ENCODE data around the gene ANKRD13C. TPM values are rescaled to one million over a fixed set of nuclear protein-coding genes. Genes with fewer than 3 reads are reported as not detected.

The ANKRD13C gene
- total and polyA plus RNA-seq, 2 of the 4 experiments (the other 2 are of a cell fraction): 8.3 to 10.9 TPM

GRCh38 chr1:70293186-70293843 lies 61.2 kb downstream of the ANKRD13C start:
- Histone ChIP-seq H4K5ac (ENCODE audit: low read depth, low read length) (no peak overlapping the region), H3K18ac (ENCODE audit: low read depth, low read length) (no peak overlapping the region), H2BK20ac (ENCODE audit: low read depth, low read length) (no peak overlapping the region), H3K79me1 (ENCODE audit: low read depth in 1 of 2, low read length in 2 of 2) (peaks cover 4 to 13% of the 10 kb centered on the region in 2 experiments; a peak in 3 of 4 replicates), H2AK5ac (ENCODE audit: low read depth, low read length) (no peak overlapping the region), H3K27ac (ENCODE audit: insufficient read depth, low read length) (no peak overlapping the region), H3K27me3 (ENCODE audit: control insufficient read depth, insufficient read depth, low read length) (no peaks in the 10 kb centered on the region), H3K56ac (ENCODE audit: extremely low read depth, insufficient read depth, low read length) (no peak overlapping the region), H3K23ac (ENCODE audit: low read depth, low read length) (no peak overlapping the region), H3K4me2 (ENCODE audit: low read depth, low read length) (no peak overlapping the region), H3K4me1 (ENCODE audit: control insufficient read depth, insufficient read depth, low read length) (peaks cover 2% of the 10 kb centered on the region; the same call in 1 of the 2 replicates), H2AFZ (replicated peaks; ENCODE audit: low read length, poor library complexity) (no peak overlapping the region), H4K8ac (ENCODE audit: low read depth in 2 of 2, low read length in 2 of 2) (no peak overlapping the region), H2BK15ac (ENCODE audit: low read depth, low read length) (no peak overlapping the region), H4K91ac (ENCODE audit: insufficient read depth, low read depth, low read length) (no peak overlapping the region), H3K9ac (ENCODE audit: low read depth, low read length) (no peak overlapping the region), H3K9me3 (ENCODE audit: control insufficient read depth, insufficient read depth, low read length) (no peaks in the 10 kb centered on the region), H3K9me1 (ENCODE audit: insufficient read depth, low read length) (peaks cover 3% of the 10 kb centered on the region; the same call in 1 of the 2 replicates), H3K4ac (ENCODE audit: low read depth, low read length) (no peak overlapping the region), H2BK5ac (ENCODE audit: low read depth, low read length, poor library complexity, severe bottlenecking) (no peak overlapping the region), H3K4me3 (ENCODE audit: insufficient read depth, low read depth, low read length) (no peak overlapping the region), H3K36me3 (ENCODE audit: control insufficient read depth, insufficient read depth, low read length) (peaks cover 13% of the 10 kb centered on the region), H3K14ac (replicated peaks; ENCODE audit: low read depth, low read length) (no peak overlapping the region), H4K20me1 (ENCODE audit: insufficient read depth, low read length) (no peaks in the 10 kb centered on the region), H2BK120ac (ENCODE audit: low read depth, low read length) (no peak overlapping the region), H2AK9ac (replicated peaks; ENCODE audit: low read depth, low read length, poor library complexity) (no peak overlapping the region)
- DNase-seq (no peak), ATAC-seq (ENCODE audit: low read depth) (no peak)
- ChIA-PET POLR2A (ENCODE audit: unreplicated experiment) (interaction anchor here (0.7 kb wide), 1 partner anchor 24 kb away, joined by 3 read pairs; no protein-coding TSS in a partner anchor), CTCF (interaction anchor here (0.6 kb wide), 1 partner anchor 21 kb away, joined by 5 read pairs; no protein-coding TSS in a partner anchor)
- no TSS peak for BruUV-seq (replicated peaks)
- intact Hi-C loops (cut with micrococcal nuclease): no loop called here
- in situ Hi-C loops (cut with MboI; ENCODE audit: low sequenced_read_pairs): no loop called here
- dilution Hi-C loops (cut with HindIII; ENCODE audit: low sequenced_read_pairs, unreplicated experiment): no loop called here
- TF ChIP-seq MXI1 (IDR thresholded peaks at IDR 0.05; ENCODE audit: borderline replicate concordance, low read depth, low read length): no peak
- TF ChIP-seq RFX5 (IDR thresholded peaks at IDR 0.05; ENCODE audit: low read depth, low read length): no peak
- TF ChIP-seq BHLHE40 (IDR thresholded peaks at IDR 0.05; ENCODE audit: low read depth, low read length): no peak
- no peak for TF ChIP-seq NFE2L2 (IDR thresholded peaks at IDR 0.05; ENCODE audit: low read depth, low read length)
- TF ChIP-seq POLR2A (IDR thresholded peaks at IDR 0.05; ENCODE audit: low read depth, low read length): no peak
- no peak for TF ChIP-seq RAD21 (IDR thresholded peaks at IDR 0.05; ENCODE audit: low read length)
- no peak for TF ChIP-seq CEBPB (IDR thresholded peaks at IDR 0.05; ENCODE audit: low read depth, low read length)
- TF ChIP-seq FOS (IDR thresholded peaks at IDR 0.05; ENCODE audit: low read depth, low read length): no peak
- no peak for TF ChIP-seq CHD1 (IDR thresholded peaks at IDR 0.05; ENCODE audit: low read depth, low read length)
- no peak for TF ChIP-seq CTCF (conservative IDR thresholded peaks at IDR 0.05; ENCODE audit: low read depth, low read length)
- TF ChIP-seq RCOR1 (IDR thresholded peaks at IDR 0.05; ENCODE audit: insufficient replicate concordance, low read length): no peak
- no peak for TF ChIP-seq ELK1 (IDR thresholded peaks at IDR 0.05; ENCODE audit: borderline replicate concordance, low read depth, low read length)
- TF ChIP-seq SMC3 (IDR thresholded peaks at IDR 0.05; ENCODE audit: low read depth, low read length): no peak
- no peak for TF ChIP-seq USF2 (IDR thresholded peaks at IDR 0.05; ENCODE audit: low read depth, low read length)
- no peak for TF ChIP-seq MAFK (IDR thresholded peaks at IDR 0.05; ENCODE audit: low read depth, low read length)
- no peak for TF ChIP-seq MAZ (IDR thresholded peaks at IDR 0.05; ENCODE audit: borderline replicate concordance, low read depth, low read length)
